Measurements from ENCODE around the gene ADCY5.

The ADCY5 gene

GRCh38 chr3:123388811-123389627, 59.9 kb downstream of the ADCY5 start:
- no peak overlapping the region for H3K27ac ChIP-seq (ENCODE audit: insufficient read depth, low read length, poor library complexity, severe bottlenecking)
- no peaks in the 10 kb centered on the region for H3K9me3 ChIP-seq (ENCODE audit: control insufficient read depth, low read length)
- H3K4me1 ChIP-seq (ENCODE audit: control insufficient read depth, insufficient read depth, low read length, poor library complexity, severe bottlenecking): no peaks in the 10 kb centered on the region
- H3K4me3 ChIP-seq (ENCODE audit: insufficient read depth, low read depth, low read length, poor library complexity, severe bottlenecking): no peak overlapping the region
- no peaks in the 10 kb centered on the region for H3K27me3 ChIP-seq (replicated peaks; ENCODE audit: control insufficient read depth, insufficient read depth, low read length, poor library complexity, severe bottlenecking)
- no peak for DNase-seq
- H3K36me3 ChIP-seq (ENCODE audit: control insufficient read depth, insufficient read depth, low read length): no peaks in the 10 kb centered on the region

GRCh38 chr3:123388042-123388441, 60.8 kb downstream of the ADCY5 start:
- Histone ChIP-seq H3K27ac (ENCODE audit: insufficient read depth, low read length, poor library complexity, severe bottlenecking) (no peak overlapping the region), H3K4me3 (ENCODE audit: insufficient read depth, low read depth, low read length, poor library complexity, severe bottlenecking) (no peak overlapping the region), H3K9me3 (ENCODE audit: control insufficient read depth, low read length) (no peaks in the 10 kb centered on the region), H3K4me1 (ENCODE audit: control insufficient read depth, insufficient read depth, low read length, poor library complexity, severe bottlenecking) (no peaks in the 10 kb centered on the region), H3K27me3 (replicated peaks; ENCODE audit: control insufficient read depth, insufficient read depth, low read length, poor library complexity, severe bottlenecking) (no peaks in the 10 kb centered on the region), H3K36me3 (ENCODE audit: control insufficient read depth, insufficient read depth, low read length) (no peaks in the 10 kb centered on the region)
- DNase-seq: no peak

GRCh38 chr3:123387532-123387931, 61.4 kb downstream of the ADCY5 start:
- H3K9me3 ChIP-seq (ENCODE audit: control insufficient read depth, low read length): no peaks in the 10 kb centered on the region
- no peak for DNase-seq
- no peaks in the 10 kb centered on the region for H3K36me3 ChIP-seq (ENCODE audit: control insufficient read depth, insufficient read depth, low read length)
- no peaks in the 10 kb centered on the region for H3K27me3 ChIP-seq (replicated peaks; ENCODE audit: control insufficient read depth, insufficient read depth, low read length, poor library complexity, severe bottlenecking)
- H3K4me3 ChIP-seq (ENCODE audit: insufficient read depth, low read depth, low read length, poor library complexity, severe bottlenecking): no peak overlapping the region
- H3K27ac ChIP-seq (ENCODE audit: insufficient read depth, low read length, poor library complexity, severe bottlenecking): no peak overlapping the region
- no peaks in the 10 kb centered on the region for H3K4me1 ChIP-seq (ENCODE audit: control insufficient read depth, insufficient read depth, low read length, poor library complexity, severe bottlenecking)

- Histone ChIP-seq H3K9me3 (ENCODE audit: control insufficient read depth, low read length) (no peaks in the 10 kb centered on the region), H3K27ac (ENCODE audit: insufficient read depth, low read length, poor library complexity, severe bottlenecking) (no peak overlapping the region), H3K27me3 (replicated peaks; ENCODE audit: control insufficient read depth, insufficient read depth, low read length, poor library complexity, severe bottlenecking) (no peaks in the 10 kb centered on the region), H3K36me3 (ENCODE audit: control insufficient read depth, insufficient read depth, low read length) (no peaks in the 10 kb centered on the region), H3K4me1 (ENCODE audit: control insufficient read depth, insufficient read depth, low read length, poor library complexity, severe bottlenecking) (no peaks in the 10 kb centered on the region), H3K4me3 (ENCODE audit: insufficient read depth, low read depth, low read length, poor library complexity, severe bottlenecking) (no peak overlapping the region)
- no peak for DNase-seq
Observed at GRCh38 chr3:123386477-123387040, 62.3 kb downstream of the ADCY5 start.

- no peak for DNase-seq
- Histone ChIP-seq H3K36me3 (ENCODE audit: control insufficient read depth, insufficient read depth, low read length) (no peaks in the 10 kb centered on the region), H3K4me3 (ENCODE audit: insufficient read depth, low read depth, low read length, poor library complexity, severe bottlenecking) (no peak overlapping the region), H3K4me1 (ENCODE audit: control insufficient read depth, insufficient read depth, low read length, poor library complexity, severe bottlenecking) (no peaks in the 10 kb centered on the region), H3K27ac (ENCODE audit: insufficient read depth, low read length, poor library complexity, severe bottlenecking) (no peak overlapping the region), H3K27me3 (replicated peaks; ENCODE audit: control insufficient read depth, insufficient read depth, low read length, poor library complexity, severe bottlenecking) (no peaks in the 10 kb centered on the region), H3K9me3 (ENCODE audit: control insufficient read depth, low read length) (no peaks in the 10 kb centered on the region)
Observed at GRCh38 chr3:123385981-123386380, 62.9 kb downstream of the ADCY5 start.

GRCh38 chr3:123385499-123385898, 63.4 kb downstream of the ADCY5 start:
- H3K27me3 ChIP-seq (replicated peaks; ENCODE audit: control insufficient read depth, insufficient read depth, low read length, poor library complexity, severe bottlenecking): no peaks in the 10 kb centered on the region
- DNase-seq: no peak
- H3K36me3 ChIP-seq (ENCODE audit: control insufficient read depth, insufficient read depth, low read length): no peaks in the 10 kb centered on the region
- H3K27ac ChIP-seq (ENCODE audit: insufficient read depth, low read length, poor library complexity, severe bottlenecking): no peak overlapping the region
- H3K4me3 ChIP-seq (ENCODE audit: insufficient read depth, low read depth, low read length, poor library complexity, severe bottlenecking): no peak overlapping the region
- no peaks in the 10 kb centered on the region for H3K9me3 ChIP-seq (ENCODE audit: control insufficient read depth, low read length)
- H3K4me1 ChIP-seq (ENCODE audit: control insufficient read depth, insufficient read depth, low read length, poor library complexity, severe bottlenecking): no peaks in the 10 kb centered on the region

GRCh38 chr3:123385001-123385401, 63.9 kb downstream of the ADCY5 start:
- Histone ChIP-seq H3K36me3 (ENCODE audit: control insufficient read depth, insufficient read depth, low read length) (no peaks in the 10 kb centered on the region), H3K27ac (ENCODE audit: insufficient read depth, low read length, poor library complexity, severe bottlenecking) (no peak overlapping the region), H3K9me3 (ENCODE audit: control insufficient read depth, low read length) (no peaks in the 10 kb centered on the region), H3K27me3 (replicated peaks; ENCODE audit: control insufficient read depth, insufficient read depth, low read length, poor library complexity, severe bottlenecking) (no peaks in the 10 kb centered on the region), H3K4me3 (ENCODE audit: insufficient read depth, low read depth, low read length, poor library complexity, severe bottlenecking) (no peak overlapping the region), H3K4me1 (ENCODE audit: control insufficient read depth, insufficient read depth, low read length, poor library complexity, severe bottlenecking) (no peaks in the 10 kb centered on the region)
- no peak for DNase-seq

- H3K9me3 ChIP-seq (ENCODE audit: control insufficient read depth, low read length): no peaks in the 10 kb centered on the region
- no peak overlapping the region for H3K27ac ChIP-seq (ENCODE audit: insufficient read depth, low read length, poor library complexity, severe bottlenecking)
- H3K4me3 ChIP-seq (ENCODE audit: insufficient read depth, low read depth, low read length, poor library complexity, severe bottlenecking): no peak overlapping the region
- H3K4me1 ChIP-seq (ENCODE audit: control insufficient read depth, insufficient read depth, low read length, poor library complexity, severe bottlenecking): no peaks in the 10 kb centered on the region
- H3K27me3 ChIP-seq (replicated peaks; ENCODE audit: control insufficient read depth, insufficient read depth, low read length, poor library complexity, severe bottlenecking): no peaks in the 10 kb centered on the region
- DNase-seq: no peak
- no peaks in the 10 kb centered on the region for H3K36me3 ChIP-seq (ENCODE audit: control insufficient read depth, insufficient read depth, low read length)
Observed at GRCh38 chr3:123384256-123384655, 64.6 kb downstream of the ADCY5 start.

GRCh38 chr3:123383091-123384053, 65.5 kb downstream of the ADCY5 start:
- H3K4me1 ChIP-seq (ENCODE audit: control insufficient read depth, insufficient read depth, low read length, poor library complexity, severe bottlenecking): no peaks in the 10 kb centered on the region
- H3K27me3 ChIP-seq (replicated peaks; ENCODE audit: control insufficient read depth, insufficient read depth, low read length, poor library complexity, severe bottlenecking): no peaks in the 10 kb centered on the region
- H3K27ac ChIP-seq (ENCODE audit: insufficient read depth, low read length, poor library complexity, severe bottlenecking): no peak overlapping the region
- no peak for DNase-seq
- no peaks in the 10 kb centered on the region for H3K9me3 ChIP-seq (ENCODE audit: control insufficient read depth, low read length)
- H3K4me3 ChIP-seq (ENCODE audit: insufficient read depth, low read depth, low read length, poor library complexity, severe bottlenecking): no peak overlapping the region
- H3K36me3 ChIP-seq (ENCODE audit: control insufficient read depth, insufficient read depth, low read length): no peaks in the 10 kb centered on the region

GRCh38 chr3:123380261-123380660, 68.6 kb downstream of the ADCY5 start:
- Histone ChIP-seq H3K4me1 (ENCODE audit: control insufficient read depth, insufficient read depth, low read length, poor library complexity, severe bottlenecking) (no peaks in the 10 kb centered on the region), H3K9me3 (ENCODE audit: control insufficient read depth, low read length) (no peaks in the 10 kb centered on the region), H3K36me3 (ENCODE audit: control insufficient read depth, insufficient read depth, low read length) (no peaks in the 10 kb centered on the region), H3K27me3 (replicated peaks; ENCODE audit: control insufficient read depth, insufficient read depth, low read length, poor library complexity, severe bottlenecking) (no peaks in the 10 kb centered on the region), H3K27ac (ENCODE audit: insufficient read depth, low read length, poor library complexity, severe bottlenecking) (no peak overlapping the region), H3K4me3 (ENCODE audit: insufficient read depth, low read depth, low read length, poor library complexity, severe bottlenecking) (no peak overlapping the region)
- DNase-seq: no peak

All from effector memory CD4-positive, alpha-beta T cell (primary cell).